GM21381 (cell line): Measurements from ENCODE around the gene TACO1.

Source experiments
- ATAC-seq: cut with Tn5 transposase; IDR thresholded peaks from one replicate; pipeline ENCODE4 v1.9.1; 2021; ENCODE audit warnings: mild to moderate bottlenecking, moderate library complexity; ENCODE audit not compliant: unreplicated experiment

The TACO1 gene

DNA sequence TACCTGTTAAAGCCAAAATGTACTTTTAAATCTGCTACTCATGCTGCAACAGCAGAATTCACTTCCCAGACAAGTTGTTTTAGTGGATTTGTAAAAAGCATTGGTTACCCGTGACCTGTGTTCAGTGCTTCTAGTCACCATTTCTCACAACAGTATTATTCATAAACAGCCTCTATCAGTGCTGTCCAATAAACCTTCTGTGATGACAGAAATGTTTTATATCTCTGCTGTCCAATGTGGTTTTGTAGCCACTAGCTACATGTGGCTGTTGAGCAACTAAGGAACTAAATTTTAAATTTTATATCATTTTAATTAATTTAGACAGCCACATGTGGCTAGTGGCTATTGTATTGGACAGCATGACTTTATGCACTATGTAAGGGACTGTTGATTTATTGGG lies 34.1 kb downstream of the TACO1 start:
- ATAC-seq, result no peak

DNA sequence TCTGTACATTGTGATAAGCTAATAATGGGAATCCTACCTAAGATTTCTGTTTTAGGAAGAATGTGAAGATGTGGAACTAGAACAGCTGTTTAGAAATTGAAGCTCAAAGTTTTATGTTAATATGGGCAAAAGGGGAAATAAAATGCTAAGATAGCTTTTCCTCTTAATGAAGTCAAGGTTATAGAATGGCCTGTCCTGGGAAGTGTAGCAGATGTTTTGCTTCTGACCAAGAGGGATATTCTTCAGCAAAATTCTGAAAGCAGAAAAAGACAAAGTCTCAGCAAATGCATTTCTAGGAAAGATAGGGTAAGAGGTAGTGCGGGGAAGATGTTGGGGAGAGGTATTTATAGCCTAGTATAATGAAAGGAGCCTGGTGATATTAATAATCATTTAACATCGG lies 34.6 kb downstream of the TACO1 start:
- no peak for ATAC-seq

DNA sequence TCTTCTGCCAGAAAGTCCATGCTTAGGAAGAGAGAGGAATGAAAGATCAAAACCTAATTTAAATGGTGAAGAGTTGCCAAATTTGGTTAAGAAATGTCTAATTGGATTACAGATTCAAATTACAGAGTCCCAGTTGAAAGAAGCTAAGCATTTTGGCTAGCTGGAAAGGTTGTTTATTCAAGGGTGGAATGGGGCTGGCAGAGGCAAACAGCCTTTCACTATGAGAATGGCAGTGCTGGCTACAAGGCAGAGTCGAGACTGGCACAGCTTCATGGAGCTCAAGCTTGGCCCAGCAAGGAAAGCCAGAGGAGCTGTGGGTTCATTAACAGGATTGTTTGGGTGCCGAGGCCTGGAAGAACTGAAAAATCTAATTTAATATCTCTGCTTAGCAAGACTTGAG lies 35.1 kb downstream of the TACO1 start:
- ATAC-seq, result no peak

DNA sequence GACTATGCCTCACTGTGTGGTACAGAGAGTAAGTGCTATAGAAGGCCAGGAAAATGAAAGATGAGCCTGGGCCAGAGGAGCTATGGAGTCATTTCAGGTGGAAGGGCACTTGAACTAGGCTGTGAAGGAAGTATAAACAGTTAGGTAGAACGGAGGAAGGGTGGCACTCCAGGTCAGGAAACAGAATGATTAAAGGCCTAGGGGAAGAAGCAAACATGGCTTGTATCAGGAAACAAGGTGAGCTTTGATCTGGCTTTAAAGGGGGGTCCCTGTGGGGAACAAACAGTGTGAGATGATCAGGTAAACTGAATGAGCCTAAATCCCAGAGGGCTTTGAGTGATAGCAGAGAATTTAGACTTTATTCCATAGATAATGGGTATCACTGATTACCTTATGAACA lies 38.4 kb downstream of the TACO1 start:
- no peak for ATAC-seq

DNA sequence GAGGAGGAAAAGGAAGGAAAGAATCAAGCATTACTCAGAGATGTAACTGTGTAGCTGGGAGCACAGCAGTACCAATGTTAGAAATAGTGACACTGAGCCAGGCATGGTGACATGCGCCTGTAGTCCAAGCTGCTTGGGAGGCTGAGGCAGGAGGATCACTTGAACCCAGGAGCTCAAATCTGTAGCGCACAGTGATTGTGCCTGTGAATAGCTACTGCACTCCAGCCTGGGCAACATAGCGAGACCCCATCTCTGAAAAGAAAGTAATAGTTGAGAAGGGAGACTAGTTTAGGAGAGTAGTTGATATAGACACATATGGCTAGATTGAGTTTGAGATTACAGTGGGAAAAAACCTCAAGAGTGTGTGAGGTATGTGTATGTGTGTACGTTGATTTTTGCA lies 39.3 kb downstream of the TACO1 start:
- no peak for ATAC-seq

DNA sequence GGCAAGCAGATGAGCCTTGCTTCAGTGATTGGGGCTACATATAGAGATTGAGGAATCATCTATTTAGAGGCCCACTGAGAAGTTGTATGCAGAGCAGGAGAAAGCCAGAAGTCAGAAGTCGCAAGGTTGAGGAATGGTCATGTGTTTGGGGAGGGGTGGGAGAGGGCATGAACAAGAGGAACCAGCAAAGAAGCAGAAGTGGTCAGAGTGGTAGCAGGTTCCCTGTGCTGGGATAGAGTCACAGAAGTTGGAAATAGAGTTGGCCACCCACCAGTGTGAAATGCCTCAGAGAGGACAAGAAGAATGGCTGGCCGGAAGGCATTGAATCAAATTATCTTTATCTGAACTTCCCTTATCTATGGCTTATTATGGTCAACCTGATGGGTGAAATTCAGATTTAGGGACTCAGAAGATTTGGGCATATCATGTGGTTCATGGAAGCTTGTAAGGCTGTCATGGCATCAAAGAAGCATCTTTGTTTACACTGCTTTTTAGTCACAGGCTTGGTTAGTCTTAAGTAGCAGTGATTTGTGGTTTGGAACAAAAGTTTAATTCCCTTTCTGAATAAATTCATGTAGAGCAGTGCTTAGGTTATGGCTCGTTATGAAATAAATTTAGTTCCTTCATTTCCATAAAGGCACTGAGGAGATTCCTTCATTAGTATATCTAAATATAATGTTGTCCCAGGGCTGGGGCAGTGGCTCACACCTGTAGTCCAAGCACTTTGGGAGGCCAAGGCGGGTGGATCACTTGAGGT lies 41.2 kb downstream of the TACO1 start:
- ATAC-seq, result no peak

DNA sequence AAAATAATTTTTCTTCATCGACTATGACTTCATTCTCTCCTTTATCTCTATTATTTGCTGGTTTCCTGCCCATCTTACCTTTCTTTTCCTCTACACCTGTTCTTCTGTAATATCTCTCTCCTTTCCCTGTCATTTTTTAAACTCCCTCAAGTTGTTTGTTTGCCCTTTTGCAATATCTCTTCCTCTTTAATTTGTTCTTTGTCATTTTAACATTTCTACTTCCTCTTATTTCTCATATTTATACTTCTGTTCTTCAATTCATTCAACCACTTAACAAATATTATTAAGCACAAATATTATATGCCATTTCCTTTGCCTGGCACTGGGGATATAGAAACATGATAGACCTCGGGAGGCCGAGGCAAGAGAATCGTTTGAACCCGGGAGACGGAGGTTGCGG lies 44.2 kb downstream of the TACO1 start:
- ATAC-seq, result no peak

DNA sequence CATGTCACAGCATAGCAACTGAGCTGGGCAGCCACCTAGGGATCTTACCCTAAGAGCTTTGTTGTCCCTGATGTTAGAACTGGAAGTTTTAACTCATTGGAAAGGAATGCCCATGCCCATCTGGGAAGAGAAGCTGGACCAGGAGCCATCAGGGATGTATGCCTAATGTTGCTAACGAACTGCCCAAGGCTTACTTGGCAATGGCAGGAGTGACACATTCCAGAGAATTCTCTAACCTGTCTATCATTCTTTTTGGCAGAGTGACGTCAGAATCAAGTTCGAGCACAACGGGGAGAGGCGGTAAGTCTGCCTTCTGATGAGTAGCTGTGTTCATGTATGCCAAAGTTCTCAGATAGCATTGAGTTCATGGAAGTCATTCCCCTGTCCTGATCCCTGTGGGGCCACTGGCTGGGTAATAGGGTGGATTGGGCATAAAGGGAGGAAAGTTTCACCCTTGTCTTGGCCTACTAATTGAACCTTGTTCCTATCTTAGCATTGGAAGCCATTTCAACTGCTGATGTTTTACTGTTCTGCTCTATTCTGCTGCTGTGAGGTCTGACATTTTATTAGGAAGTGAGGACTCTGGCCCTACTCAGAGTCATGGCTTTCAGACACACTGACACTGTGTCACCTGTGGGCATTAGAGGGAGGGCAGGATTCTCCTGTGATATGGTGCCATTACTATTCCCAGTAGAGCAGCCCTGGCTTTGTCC lies 45.2 kb downstream of the TACO1 start:
- ATAC-seq, result peak; percentile 50

DNA sequence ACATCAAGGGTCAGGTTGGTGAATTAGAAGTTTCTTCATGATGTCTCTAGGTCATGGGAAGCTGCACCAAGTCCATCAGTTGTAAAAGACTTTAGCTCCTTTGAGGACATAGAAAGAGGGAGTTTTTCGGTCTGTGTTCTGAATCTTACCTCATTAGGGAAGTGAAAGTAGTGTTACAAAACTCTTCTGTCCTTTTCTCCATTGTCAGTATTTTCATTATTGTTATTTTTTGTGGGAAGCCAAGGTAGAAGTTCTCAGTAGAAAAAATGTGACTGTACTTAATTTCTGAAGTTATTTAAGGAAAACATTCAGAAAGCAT lies 45.8 kb downstream of the TACO1 start:
- ATAC-seq, result peak; percentile 84

DNA sequence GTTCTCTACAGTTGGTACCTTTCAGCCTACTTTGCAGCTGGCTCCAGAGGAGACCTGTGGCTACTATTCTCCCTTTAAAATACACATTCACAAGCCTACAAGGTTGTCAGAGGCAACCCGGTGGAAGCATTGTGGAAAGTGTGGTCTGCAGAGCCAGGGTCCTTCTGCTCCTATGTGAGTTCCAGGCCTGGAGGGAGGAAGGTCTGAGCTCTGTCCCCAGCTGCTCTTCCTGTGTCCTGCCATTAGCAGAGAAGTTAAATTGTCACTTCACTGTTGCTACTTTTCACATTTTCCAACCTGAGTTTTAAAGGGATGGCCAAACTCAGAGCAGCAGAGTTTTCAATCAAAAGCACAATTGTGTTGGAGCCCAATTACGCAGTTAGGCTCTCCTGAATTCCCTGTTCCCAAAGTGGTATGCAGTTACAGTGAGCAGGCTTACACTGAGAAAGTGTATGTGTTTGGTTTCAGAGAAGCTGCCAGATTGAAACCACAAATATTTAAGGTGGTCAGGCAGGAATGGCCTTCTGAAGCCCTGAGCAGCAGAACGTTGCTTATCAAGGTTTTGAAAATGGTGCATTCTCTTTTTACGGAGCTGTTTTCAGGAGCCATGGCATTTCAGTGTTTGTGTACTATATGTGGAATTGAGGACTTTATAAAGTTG lies 46.5 kb downstream of the TACO1 start:
- ATAC-seq, result no peak

DNA sequence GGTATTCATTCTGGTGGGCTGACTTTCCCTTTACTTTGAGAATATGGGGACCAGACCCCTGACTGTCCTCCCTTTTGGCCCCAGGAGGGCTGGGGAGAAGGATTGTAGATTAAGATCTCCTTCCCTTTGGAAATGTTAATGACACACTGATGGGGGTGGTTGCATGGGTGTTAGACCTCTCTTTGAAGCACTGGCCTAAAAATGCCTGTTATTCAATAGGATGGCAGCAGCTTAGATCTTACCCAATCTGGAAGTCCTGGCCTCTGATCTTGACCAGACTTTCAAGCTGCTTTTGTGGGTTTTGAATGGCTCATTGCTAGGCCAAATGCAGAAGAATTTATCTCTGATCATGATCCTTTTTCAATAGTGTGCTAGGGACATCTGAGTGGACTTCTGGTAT lies 47.2 kb downstream of the TACO1 start:
- no peak for ATAC-seq

DNA sequence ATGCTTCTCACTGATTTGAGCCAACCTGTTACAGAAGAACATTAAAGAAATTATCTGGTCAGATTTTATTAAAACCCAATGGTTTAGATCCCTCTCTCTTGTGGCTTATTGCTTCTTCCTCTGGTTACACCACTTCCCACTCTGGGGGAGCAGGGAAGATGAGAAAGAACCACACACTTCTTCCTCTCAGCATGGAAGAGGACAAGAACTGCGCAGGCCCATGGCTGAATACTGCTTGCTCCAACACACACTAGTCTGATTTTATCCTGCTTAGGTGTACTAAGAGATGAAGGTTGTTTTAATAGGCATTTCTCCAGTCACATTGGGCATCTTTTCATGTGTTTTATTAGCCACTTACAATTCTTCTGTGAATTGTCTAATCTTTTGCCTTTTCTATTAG lies 49.1 kb downstream of the TACO1 start:
- ATAC-seq, result no peak

DNA sequence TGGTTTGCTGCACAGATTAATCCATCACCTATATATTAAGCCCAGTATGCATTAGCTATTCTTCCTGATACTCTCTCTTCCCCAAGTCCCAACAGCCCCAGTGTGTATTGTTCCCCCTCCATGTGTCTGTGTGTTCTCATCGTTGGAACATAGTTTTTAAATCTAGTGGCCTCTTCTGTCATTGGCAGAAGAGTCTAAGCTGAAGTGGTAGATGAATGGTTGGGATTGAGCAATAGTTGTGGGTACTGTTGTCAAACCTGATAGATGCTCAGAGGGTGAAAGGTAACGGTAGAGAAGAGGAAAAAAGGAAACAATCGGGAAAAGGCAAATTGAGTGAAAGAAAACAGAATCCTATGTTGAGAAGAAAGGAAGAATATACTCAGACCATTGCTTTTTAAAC lies 51.4 kb downstream of the TACO1 start:
- no peak for ATAC-seq

DNA sequence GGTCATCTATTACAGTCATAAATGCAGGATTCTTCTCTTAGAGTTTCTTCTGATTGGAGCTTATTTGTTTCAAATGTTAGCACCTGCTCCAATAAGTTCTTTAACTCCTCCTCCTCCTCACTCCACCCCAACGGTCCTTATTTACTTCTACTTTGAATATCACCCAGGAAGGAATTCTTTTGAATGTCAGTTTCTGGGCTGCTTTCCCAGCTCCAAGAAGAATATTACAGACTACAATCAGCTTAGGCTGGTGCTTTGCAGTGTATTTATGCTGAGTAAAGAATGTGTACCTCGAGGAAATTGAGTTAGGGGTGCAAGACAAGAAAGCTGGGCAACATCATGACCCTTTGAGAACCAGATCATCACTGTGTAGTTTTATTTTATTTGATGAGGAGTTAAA lies 52.4 kb downstream of the TACO1 start:
- ATAC-seq, result no peak

DNA sequence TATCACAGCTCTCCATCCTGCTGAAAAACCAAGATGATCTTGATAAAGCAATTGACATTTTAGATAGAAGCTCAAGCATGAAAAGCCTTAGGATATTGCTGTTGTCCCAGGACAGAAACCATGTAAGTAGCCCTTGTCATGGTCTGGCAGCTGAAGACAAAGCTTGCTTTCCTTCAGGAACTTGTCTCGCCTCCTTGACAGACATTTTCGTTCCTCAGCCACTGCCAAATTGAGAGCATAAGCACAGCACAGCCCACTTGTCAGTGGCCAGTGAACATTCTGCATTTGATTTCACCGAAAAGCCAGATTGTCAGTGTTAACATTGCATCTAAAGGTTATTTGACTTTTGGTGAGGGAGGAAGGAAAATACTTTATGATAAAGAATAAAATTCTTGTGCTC lies 57.1 kb downstream of the TACO1 start:
- ATAC-seq, result no peak
